Stimulated activated CD4-positive, alpha-beta T cell treated with anti-CD3 and anti-CD28 coated beads, Interleukin-4, amount 100 ng/mL, for 24 hours (primary cell): ENCODE data around the gene OSBPL2.

Experiments used
- DNase-seq: peaks from one replicate; pipeline ENCODE4 v3.0.0-alpha.2; 2020

OSBPL2 gene

GRCh38 chr20:62236766-62237513, 1.4 kb upstream of the OSBPL2 start:
- no peak for DNase-seq

- DNase-seq: no peak
These were observed 864 bp upstream of the OSBPL2 start for GRCh38 chr20:62237514-62237800.

GRCh38 chr20:62238569-62239277, 402 bp downstream of the OSBPL2 start:
- DNase-seq: no peak

- no peak for DNase-seq
These were observed 1.1 kb downstream of the OSBPL2 start for GRCh38 chr20:62239278-62239879.

GRCh38 chr20:62240020-62240685, 1.8 kb downstream of the OSBPL2 start:
- no peak for DNase-seq

GRCh38 chr20:62241506-62241905, 3.2 kb downstream of the OSBPL2 start:
- no peak for DNase-seq

- no peak for DNase-seq
These were observed 3.9 kb downstream of the OSBPL2 start for GRCh38 chr20:62242176-62242575.

- DNase-seq: no peak
These were observed 4.8 kb downstream of the OSBPL2 start for GRCh38 chr20:62243106-62243505.

- DNase-seq: no peak
These were observed 5.7 kb downstream of the OSBPL2 start for GRCh38 chr20:62243906-62244515.

- no peak for DNase-seq
These were observed 6.4 kb downstream of the OSBPL2 start for GRCh38 chr20:62244644-62245108.

GRCh38 chr20:62245911-62246280, 7.6 kb downstream of the OSBPL2 start:
- no peak for DNase-seq

GRCh38 chr20:62246431-62246830, 8.1 kb downstream of the OSBPL2 start:
- DNase-seq: no peak

GRCh38 chr20:62246872-62247652, 8.7 kb downstream of the OSBPL2 start:
- DNase-seq: no peak

- no peak for DNase-seq
These were observed 10.7 kb downstream of the OSBPL2 start for GRCh38 chr20:62248890-62249560.

- no peak for DNase-seq
These were observed 14.1 kb downstream of the OSBPL2 start for GRCh38 chr20:62252342-62252966.

GRCh38 chr20:62253398-62253797, 15.1 kb downstream of the OSBPL2 start:
- no peak for DNase-seq

- no peak for DNase-seq
These were observed 15.9 kb downstream of the OSBPL2 start for GRCh38 chr20:62254021-62254724.

- no peak for DNase-seq
These were observed 17.7 kb downstream of the OSBPL2 start for GRCh38 chr20:62255976-62256375.

- DNase-seq: no peak
These were observed 20.4 kb downstream of the OSBPL2 start for GRCh38 chr20:62258499-62259293.

GRCh38 chr20:62259294-62259565, 20.9 kb downstream of the OSBPL2 start:
- DNase-seq: no peak
